ENCODE data around the gene BICRA.
"Not testable (repeated sequence)": the region's sequence is repeated elsewhere in the genome, so short reads cannot be mapped to it uniquely, and the experiment has no call there.

Gene BICRA

DNA sequence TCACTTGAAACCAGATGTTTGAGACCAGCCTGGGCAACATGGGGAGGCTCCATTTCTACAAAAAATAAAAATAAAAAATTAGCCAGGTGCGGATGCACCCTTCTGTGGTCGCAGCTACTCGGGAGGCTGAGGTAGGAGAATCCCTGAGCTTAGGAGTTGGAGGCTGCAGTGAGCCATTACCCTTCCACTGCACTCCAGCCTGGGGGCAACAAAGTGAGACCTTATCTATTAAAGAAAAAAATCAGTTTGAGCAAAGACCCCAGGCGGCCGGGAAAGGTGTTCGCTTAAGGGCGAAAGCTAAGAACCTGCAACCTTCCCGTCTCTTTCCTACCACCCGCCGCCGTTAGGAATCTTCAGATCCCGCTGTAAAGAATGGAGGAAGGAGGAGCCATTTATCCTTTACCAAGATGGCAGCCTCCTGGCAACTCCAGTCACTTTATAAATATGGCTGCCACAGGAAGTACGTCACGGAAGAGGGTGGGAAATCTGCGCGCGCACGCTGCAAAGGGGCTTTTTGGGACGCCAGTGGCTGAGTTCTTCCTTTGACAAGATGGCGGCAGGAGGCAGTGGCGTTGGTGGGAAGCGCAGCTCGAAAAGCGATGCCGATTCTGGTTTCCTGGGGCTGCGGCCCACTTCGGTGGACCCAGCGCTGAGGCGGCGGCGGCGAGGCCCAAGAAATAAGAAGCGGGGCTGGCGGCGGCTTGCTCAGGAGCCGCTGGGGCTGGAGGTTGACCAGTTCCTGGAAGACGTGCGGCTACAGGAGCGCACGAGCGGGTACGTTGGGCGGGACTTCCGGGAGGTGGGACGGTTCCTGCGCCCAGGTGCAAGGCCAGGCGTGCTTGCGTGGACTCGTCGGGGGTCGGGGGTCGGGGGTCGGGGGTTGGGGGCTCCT, 136.3 kb downstream of the BICRA start, which contains the start of gene NOP53:
NOP53 (plus strand) TSS at position 537 of the 892 bp plus-strand sequence; CDS start at position 551, 14 bp downstream.
- peak; percentile 85 for DNase-seq (ENCODE audit: low read depth)
- peak within 1 kb of the TSS; percentile 70 for H3K4me3 ChIP-seq (ENCODE audit: low read depth, low read length)
- TF ChIP-seq, protein P1, sequence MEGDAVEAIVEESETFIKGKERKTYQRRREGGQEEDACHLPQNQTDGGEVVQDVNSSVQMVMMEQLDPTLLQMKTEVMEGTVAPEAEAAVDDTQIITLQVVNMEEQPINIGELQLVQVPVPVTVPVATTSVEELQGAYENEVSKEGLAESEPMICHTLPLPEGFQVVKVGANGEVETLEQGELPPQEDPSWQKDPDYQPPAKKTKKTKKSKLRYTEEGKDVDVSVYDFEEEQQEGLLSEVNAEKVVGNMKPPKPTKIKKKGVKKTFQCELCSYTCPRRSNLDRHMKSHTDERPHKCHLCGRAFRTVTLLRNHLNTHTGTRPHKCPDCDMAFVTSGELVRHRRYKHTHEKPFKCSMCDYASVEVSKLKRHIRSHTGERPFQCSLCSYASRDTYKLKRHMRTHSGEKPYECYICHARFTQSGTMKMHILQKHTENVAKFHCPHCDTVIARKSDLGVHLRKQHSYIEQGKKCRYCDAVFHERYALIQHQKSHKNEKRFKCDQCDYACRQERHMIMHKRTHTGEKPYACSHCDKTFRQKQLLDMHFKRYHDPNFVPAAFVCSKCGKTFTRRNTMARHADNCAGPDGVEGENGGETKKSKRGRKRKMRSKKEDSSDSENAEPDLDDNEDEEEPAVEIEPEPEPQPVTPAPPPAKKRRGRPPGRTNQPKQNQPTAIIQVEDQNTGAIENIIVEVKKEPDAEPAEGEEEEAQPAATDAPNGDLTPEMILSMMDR (IDR thresholded peaks at IDR 0.05; ENCODE audit: control insufficient read depth, extremely low read depth, insufficient read depth): no peak

DNA sequence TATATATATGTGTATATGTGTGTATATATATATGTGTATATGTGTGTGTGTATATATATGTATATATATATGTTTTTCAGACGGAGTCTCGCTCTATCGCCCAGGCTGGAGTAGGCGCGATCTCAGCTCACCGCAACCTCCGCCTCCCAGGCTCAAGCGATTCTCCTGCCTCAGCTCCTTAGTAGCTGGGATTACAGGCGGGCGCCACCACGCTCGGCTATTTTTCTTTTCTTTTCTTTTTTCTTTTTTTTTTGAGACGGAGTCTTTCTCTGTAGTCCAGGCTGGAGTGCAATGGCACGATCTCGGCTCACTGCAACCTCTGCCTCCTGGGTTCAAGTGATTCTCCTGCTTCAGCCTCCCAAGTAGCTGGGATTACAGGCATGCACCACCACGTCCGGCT, 137.2 kb downstream of the BICRA start:
- not testable (repeated sequence) for DNase-seq (ENCODE audit: low read depth)
- peak overlapping the region; percentile 70 for H3K4me3 ChIP-seq (ENCODE audit: low read depth, low read length)

DNA sequence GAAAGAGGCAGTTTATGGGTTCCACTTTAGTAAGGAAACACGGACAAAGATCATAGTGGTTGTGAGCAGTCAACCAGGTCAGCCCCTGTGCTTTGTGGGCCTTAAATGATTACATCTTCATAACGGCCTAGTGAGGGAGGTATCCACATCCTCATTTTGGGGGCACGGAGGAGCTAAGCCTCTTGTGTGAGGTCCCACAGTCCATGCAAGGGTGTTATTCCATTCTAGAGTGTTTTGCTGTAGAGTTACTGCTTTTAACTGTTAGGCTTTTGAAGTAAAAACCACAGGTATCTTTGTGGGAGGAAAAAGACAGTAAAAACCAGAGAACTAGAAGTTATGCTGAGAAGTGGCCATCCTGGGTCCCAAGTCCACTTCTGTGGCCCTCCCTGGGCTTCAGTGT, 140.4 kb downstream of the BICRA start:
- no peak for DNase-seq (ENCODE audit: low read depth)
- H3K4me3 ChIP-seq (ENCODE audit: low read depth, low read length): no peak overlapping the region
- TF ChIP-seq, protein P1 (IDR thresholded peaks at IDR 0.05; ENCODE audit: control insufficient read depth, extremely low read depth, insufficient read depth): no peak

DNA sequence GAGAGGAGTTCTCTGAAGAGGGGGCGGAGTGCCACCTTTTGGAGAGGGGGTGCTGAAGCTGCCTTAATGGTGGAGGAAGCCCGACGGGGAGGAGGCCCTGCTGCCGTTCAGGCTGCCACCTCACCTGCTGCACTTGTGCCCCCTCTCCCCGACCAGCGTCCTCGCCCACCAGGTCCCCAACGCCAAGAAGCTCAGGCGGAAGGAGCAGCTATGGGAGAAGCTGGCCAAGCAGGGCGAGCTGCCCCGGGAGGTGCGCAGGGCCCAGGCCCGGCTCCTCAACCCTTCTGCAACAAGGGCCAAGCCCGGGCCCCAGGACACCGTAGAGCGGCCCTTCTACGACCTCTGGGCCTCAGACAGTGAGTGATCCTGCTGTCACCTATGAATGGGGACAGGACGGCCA, 141.8 kb downstream of the BICRA start:
- TF ChIP-seq, protein P1 (IDR thresholded peaks at IDR 0.05; ENCODE audit: control insufficient read depth, extremely low read depth, insufficient read depth): no peak
- no peak overlapping the region for H3K4me3 ChIP-seq (ENCODE audit: low read depth, low read length)
- DNase-seq (ENCODE audit: low read depth): no peak

DNA sequence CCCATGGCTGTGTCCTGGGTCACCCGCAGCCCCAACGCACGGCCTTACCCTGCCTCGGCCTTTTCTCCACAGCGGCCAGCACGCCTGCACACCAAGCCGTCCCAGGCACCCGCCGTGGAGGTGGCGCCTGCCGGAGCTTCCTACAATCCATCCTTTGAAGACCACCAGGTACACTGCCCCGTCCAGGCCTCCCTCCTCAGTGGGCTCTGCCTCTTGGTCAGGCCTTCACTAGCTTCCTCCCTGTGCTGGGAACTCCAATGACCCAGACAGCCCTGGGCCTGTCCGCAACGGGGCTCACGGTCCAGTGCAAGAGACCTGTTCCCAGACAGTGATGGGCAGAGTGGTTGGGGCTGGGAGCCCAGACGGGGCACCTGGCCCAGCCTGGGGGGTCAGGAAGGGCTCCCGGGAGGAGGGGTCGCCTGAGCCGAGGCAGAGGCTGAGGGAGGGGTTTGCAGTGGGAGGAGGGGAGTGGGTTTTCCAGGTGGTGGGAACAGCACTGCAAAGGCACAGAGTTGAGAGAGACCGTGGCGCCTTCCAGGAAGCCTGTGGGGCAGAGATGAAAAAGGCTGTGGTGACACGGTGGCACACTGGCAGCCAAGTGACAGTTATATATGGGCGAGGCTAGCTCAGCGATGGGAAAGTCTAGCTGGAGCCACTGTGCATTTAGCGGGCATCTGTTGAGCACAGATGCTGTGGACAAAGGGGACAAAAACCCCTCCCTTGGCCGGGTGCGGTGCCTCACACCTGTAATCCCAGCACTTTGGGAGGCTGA, 143.7 kb downstream of the BICRA start:
- no peak overlapping the region for H3K4me3 ChIP-seq (ENCODE audit: low read depth, low read length)
- DNase-seq (ENCODE audit: low read depth): no peak
- TF ChIP-seq, protein P1 (IDR thresholded peaks at IDR 0.05; ENCODE audit: control insufficient read depth, extremely low read depth, insufficient read depth): no peak

All from LNCaP clone FGC (cell line).